Dedifferentiated amniotic fluid mesenchymal stem cell (primary cell): ENCODE results near the gene IL27RA.

Experiments used
- DNase-seq: peaks from one replicate; pipeline ENCODE4 v3.0.0-alpha.2; 2016; ENCODE audit errors: extremely low spot score

The IL27RA gene

DNA sequence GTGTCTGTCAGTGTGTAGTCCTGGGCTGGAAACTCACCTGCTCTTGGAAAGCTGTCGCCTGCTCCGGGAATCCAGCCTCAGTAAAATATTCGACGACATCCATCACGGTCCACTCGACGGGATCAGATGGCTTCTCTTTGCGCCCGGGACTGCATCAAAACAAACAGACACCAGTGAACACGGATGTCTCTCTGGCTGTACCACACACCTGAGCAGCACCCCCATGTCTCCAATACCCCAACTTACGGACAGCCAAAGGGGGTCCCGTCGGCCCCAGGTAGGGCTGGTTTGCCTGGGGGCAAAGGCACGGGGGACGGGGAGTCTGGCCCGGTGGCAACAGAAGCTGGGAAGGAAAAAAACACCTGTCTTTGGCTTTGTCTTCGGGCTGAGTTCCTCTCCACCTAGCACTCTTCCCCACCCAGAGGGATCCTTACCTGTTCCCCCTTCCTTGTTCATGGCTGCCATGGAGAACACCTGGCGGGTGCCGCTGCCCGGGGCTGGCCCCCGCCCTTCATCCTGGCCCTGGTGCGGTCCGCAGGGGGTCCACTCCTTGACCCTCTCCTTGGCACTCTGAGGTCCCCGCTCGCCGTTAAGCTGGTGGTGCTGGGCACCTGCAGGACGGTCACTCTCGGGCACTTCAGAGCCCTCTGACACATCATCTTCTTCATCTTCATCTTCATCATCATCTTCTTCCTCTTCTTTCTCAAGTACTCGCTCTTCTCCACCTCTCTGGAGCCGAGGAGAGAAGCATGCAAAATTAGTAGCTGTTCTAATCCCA lies 57.3 kb downstream of the IL27RA start:
- DNase-seq: no peak

DNA sequence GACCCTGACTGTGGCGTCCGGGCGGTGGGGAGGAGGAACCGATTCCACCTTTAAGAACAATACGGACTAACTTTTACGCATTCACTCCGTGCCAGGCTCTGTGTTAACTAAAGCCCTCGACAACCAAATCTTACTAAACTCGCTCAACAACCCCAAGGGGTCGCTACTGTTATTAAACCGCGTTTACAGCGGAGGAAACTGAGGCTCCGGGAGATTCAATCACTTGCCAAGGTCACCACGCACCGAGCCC lies 57.8 kb downstream of the IL27RA start:
- DNase-seq: no peak

DNA sequence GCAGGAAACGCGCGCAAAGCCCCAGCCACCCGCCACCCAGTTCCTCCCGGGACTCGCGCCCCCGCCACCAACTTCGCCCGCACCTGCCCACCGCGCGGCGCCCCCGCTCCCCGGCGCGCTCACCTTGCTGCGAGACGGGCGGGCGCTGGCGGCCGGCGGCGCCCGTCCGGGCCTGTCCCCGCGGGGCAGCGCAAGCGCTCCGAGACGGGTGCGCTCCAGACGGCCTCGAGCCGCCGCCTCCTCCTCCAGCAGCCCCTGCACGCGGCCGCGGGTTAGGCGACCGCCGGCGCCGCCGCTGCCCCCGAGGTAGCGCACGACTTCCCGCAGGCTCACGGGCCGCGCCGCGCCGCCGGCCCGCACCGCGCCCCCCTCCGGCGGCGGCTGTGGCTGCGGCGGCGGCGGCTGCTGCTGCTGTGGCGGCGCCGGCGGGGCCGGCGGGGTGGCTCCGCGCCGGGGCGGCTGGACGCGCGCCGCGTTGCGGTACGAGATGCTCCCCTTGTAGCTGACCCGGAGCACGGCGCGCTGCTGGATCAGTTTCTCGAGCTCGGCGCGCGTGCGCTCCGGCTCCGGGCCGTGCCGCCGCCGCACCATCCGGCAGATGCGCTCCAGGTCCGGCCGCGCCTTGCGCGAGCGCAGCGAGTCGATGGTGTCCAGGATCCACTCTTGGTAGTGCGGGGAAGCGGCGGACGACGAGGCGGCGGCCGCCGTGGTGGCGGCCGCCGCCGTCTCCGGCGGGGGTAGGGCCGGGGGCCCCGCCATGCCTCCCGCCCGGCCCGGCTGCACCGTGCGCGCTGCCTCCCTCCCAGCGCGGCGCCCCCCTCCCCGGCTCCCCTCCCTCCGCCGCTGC lies 58.3 kb downstream of the IL27RA start:
- DNase-seq: peak; percentile 44

DNA sequence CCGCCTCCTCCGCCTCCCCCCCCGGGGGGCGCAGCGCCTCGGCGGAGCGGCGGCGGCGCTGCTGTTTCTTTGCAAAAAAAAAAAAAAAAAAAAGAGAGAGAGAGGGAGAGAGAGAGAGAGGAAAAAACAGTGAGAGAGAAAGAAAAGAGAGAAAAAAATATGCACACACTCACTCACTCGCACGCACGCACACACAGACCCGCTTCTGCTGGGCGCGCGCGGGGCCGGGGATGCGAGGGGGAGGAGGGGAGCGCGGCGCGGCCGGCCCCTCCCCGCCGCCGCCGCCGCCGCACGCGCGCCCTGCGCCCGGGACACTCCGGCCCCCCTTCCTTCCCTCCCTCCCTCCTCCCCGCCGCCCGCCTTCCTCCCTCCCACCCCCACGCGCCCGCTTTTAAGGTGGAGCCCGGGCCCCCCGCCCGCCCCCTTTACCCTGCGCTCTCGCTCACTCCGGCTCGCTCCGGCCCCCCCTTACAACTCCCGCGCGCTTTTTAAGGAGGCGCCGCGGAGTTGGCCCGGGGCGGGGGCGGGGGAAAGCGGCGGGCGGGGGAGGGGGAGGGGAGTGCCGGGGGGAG lies 59.0 kb downstream of the IL27RA start, which contains the start of gene SAMD1:
TSS of gene SAMD1 (minus strand) at position 243 of the 572 bp plus-strand sequence.
- DNase-seq: peak; percentile 74

DNA sequence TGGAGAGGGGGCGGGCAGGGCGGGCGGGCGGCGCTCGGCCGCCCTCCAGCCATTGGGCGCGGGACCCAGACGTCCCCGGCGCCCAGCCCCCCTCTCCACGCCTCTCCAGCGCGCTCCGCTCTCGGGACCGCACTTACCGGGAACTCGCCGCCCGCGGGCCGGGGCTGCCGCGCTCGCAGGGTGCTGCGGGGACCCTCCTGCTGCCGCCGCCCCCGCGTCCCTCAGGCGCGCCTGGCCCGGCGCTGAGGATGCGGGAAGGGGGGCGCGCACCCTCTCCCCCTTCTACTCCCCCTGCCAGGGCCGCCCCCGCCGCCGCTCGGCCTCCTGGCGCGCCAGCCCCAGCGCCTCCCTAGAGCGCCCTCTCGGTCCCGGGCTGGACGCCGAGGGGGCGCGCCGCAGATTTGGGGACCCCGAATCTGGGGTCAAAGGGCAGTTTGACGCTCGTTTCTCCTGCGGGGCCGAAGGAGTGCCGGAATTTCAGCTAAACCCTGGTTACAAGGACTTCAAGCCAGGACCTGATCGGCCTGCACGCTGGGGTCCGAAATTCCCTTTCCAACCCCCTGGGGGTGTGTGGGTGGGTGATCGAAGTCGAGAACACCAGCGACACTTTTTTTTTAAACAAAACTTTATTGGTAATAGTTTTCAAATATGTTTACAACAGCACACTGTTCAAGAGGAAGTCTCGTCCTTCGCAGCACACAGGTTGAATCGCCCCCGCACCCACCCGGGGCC lies 59.7 kb downstream of the IL27RA start:
- peak; percentile 19 for DNase-seq

DNA sequence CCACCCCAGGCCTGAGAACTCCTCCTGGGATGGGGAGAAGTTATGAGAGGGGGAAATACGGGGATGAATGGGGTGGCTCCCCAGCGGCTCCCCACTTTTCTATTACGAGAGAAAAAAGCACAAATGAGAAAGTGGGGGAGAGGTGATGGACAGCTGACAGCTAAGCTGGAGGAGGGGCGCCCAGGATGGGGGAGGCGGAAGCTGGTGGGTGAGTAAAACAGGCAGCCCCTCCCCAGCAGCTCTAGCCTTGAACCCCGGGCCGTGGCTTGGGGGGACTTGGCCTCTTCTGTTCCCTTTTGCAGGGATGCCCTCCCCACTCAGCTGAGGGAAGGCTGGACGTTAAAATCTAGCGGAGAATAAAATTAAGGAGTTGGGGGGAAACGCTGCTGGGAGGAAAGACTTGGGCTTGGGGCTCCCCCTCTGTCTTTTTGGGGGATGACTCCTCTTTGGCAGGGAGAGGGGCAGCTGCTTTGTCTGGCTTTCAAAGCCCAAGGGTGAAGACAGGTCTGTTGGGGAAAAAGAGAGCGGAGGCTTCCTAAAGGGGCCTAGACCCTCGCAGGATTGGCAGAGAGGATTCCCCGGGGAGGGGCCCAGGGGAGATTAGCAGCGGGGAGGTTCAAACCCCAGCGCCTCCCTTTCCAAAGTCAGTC lies 60.4 kb downstream of the IL27RA start:
- DNase-seq: no peak

DNA sequence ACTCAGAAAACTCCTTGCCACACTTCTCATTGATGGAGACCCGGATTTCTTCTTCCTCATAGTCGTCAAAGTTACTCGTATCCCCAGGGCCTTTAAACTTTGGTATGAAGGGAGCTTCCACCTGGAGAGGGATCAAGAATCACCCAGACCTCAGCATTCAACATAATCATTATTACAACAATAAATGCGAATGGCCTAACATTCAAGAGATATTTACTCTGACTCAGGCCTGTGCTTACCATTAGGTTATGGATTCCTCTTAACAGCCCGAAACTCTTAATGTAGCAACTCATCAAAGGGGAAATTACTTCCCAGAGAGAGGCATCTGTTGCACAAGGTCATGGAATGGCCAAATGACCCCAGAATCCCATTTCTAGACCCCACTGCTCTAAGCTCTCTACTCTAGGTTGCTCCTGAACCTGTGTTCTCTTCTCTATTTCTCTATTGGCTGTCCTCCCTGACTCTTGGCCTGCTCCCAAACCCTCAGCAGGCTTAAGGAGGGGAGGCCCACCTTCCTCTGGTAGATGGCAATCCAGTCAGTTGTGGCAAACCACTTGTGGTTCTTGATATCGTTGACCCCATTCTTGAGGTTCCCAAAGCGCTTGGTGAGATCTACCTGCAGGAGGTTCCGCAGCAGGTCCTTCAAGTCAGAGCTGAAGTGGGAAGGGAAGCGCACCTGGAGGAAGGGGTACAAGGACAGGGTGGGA lies 61.7 kb downstream of the IL27RA start:
- no peak for DNase-seq

DNA sequence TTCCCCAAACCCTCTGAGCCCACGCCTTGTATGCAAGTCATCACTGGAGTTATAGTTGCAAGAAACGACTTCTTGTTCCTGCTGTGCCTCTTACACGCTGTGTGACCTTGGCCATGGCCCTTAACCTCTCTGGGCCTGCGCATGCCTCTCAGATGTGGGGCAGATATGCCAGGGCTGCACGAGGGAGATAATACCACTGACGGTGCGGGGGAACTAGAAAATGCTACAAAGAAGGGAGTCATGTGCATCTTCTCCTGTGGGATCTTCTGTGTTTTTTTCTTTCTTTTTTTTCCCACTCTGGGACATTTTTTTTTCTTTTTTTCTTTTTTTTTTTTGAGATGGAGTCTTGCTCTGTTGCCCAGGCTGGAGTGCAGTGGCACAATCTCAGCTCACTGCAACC lies 63.3 kb downstream of the IL27RA start:
- no peak for DNase-seq

DNA sequence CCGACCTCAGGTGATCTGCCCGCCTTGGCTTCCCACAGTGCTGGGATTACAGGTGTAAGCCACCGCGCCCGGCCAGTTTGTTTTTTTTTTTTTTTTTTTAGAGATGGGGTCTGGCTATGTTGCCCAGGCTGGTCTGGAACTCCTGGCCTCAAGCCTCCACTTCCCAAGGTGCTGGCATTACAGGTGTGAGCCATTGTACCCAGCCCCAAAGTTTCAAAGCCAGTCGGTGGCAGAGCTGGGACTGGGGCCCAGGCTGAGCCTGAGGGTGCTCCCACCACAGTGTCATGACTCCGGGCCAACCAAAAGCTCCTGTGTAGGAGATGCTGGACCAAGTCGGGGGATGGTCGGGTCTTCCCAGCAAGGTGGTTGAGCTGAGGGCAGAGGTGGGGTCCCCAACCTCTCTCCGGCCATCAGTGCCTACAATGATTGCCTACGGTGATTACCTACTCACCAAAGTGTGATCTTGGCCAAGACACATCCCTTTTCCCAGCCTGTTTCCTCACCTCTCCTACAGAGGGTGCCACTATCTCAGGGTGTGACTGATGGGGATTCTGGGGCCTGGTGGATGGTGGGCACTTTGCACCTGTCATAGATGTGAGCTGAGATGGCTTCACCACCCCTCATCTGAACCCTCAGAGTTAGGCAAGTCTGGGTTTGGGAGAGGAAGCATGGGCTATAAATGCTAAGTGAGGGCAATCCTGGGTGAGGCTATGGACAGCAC lies 64.9 kb downstream of the IL27RA start:
- DNase-seq: no peak

DNA sequence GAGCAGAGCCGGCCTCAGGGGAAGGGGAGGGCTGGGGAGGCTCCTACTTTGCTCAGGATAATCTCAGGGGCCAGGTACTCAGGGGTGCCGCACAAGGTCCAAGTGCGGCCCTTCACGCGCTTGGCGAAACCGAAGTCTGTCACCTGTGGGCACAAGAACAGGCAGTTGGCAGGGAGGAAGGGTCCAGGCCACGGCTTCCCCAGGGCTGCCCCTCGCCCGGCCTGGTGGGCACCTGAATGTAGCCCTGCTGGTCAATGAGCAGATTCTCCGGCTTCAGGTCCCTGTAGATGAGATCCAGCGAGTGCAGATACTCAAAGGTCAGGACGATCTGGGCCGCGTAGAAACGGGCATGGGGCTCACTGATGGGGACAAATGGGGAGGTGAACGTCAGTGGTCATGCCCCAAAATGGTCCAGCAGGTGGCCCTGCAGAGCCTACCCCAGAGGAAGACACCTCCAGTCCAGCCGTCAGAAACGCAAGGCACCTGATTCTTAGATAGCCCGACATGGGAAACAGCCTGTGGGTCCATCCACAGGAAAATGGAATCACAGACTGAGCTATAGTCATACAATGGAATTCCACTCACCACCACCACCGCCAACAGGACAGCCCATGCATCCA lies 66.1 kb downstream of the IL27RA start:
- no peak for DNase-seq

DNA sequence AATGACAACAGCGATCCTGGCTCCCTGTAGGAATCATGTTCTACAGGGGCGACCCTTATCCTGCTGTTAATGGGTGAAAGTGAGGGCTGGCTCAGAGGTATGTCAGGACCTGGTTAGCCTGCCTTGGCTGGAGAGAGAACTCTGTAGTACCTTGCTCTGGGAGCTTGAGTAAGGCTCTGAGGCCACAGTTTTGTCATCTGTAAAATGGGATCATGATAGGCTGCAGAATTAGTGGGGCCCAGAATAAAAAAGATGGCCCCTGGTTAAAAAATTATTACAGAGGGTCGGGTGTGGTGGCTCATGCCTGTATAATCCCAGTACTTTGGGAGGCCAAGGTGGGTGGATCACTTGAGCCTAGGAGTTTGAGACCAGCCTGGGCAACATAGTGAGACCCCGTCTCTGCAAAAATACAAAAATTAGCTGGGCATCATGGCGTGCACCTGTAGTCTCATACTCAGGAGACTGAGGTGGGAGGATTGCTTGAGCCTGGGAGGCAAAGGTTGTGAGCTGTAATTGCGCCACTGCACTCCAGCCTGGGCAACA lies 69.5 kb downstream of the IL27RA start:
- no peak for DNase-seq

DNA sequence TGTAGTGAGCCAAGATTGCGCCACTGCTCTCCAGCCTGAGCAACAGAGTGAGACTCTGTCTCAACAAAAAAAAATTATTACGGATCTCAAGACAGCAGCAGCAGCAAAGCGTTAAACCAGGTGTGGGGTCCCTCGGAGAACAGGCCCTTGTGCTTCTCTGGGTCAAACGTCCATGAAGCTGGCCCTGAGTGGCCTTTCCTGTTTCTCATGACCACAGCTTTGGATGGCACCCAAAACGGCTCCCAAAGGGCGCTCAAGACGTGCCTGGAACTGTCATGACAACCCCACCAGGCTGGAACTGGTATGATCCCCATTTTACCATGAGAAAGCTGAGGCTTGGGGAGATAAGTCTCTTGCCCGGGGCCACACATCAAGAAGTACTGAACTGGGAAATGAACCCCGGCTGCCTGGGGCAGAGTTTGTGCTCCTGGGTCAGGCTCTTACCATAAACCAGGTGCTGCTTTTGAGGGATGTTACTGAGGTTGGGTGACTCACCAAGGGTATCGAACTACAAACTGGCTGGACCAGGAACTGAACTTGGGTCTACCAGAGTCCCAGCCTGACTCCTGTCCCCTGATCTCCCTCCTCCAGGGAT lies 70.6 kb downstream of the IL27RA start:
- no peak for DNase-seq

DNA sequence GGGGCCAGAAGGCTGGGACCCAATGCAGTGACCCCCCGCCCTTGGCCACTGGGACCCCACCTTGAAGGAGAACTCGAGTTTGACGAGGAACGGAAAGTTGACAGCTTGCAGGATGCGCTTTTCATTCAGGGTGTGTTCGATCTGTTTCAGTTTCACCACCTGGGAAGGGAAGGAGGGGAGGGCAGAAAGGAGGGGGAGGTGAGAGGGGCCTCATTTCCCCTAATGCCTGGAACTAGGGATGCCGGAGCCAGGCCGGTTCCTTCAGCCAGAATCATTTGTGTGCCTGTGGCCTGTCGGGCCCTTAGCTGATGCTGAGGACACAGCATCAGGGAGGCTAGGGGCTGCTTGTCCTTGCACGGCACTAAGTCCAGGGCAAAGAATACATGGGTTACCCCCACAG lies 71.2 kb downstream of the IL27RA start:
- no peak for DNase-seq
